IPS-18a (cell line): Measurements from ENCODE around the gene SYNDIG1.

Source experiments
- H3K27ac ChIP-seq: one replicate; pipeline ENCODE4 v1.5.1; 2013; ENCODE audit warnings: low read length
- H3K27me3 ChIP-seq: one replicate; pipeline ENCODE4 v1.6.1; 2013; ENCODE audit warnings: mild to moderate bottlenecking, low read length; ENCODE audit not compliant: control insufficient read depth, insufficient read depth
- H3K36me3 ChIP-seq: one replicate; pipeline ENCODE4 v1.6.1; 2013; ENCODE audit warnings: low read depth, low read length; ENCODE audit not compliant: control insufficient read depth
- H3K4me1 ChIP-seq: one replicate; pipeline ENCODE4 v1.6.1; 2013; ENCODE audit warnings: low read depth, low read length; ENCODE audit not compliant: control insufficient read depth
- H3K4me3 ChIP-seq: one replicate; pipeline ENCODE4 v1.5.1; 2013; ENCODE audit warnings: low read length
- H3K9ac ChIP-seq: one replicate; pipeline ENCODE4 v1.6.1; 2013; ENCODE audit warnings: mild to moderate bottlenecking, low read length, moderate library complexity
- H3K9me3 ChIP-seq: one replicate; pipeline ENCODE4 v1.6.1; 2013; ENCODE audit warnings: low read depth, low read length; ENCODE audit not compliant: control insufficient read depth

Gene SYNDIG1

GRCh38 chr20:24694727-24695528 lies 225.5 kb downstream of the SYNDIG1 start:
- Histone ChIP-seq H3K27me3 (no peaks in the 10 kb centered on the region), H3K9me3 (no peaks in the 10 kb centered on the region), H3K27ac (no peak overlapping the region), H3K4me3 (no peak overlapping the region), H3K36me3 (no peaks in the 10 kb centered on the region), H3K9ac (no peak overlapping the region), H3K4me1 (no peaks in the 10 kb centered on the region)

DNA sequence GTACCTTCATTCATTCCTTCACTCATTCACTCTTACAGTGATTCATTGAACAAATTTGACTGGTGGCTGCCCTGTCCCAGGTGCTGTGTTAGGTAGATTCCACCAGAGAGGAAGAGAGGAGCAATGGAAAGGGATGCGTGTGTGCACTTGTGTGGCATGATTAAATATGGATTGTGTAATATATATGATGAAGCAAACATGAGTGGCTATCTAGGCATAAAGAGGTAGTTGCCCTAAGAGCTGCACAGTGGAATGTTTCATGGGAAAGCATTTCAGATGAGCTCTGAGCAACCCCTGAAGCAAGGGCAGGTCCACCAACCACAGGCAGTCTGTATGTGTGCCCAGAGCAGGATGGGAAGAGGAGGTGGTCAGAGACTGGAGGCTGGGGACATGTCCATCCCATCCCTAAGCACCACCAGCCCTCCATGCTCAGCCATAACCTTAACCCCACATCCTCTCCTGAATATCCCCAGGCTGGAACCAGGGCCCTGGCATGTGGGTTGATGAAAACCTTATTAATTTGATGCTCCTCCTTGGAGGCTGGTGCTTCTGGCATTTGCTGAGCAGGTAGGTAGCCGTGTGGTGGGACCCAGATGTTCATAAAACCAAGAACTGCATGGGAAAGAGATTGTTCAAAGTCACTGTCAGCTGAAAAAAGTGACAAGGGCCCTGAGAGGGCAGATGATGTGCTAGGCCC lies 226.2 kb downstream of the SYNDIG1 start:
- Histone ChIP-seq H3K9me3 (no peaks in the 10 kb centered on the region), H3K36me3 (no peaks in the 10 kb centered on the region), H3K9ac (no peak overlapping the region), H3K27ac (no peak overlapping the region), H3K27me3 (no peaks in the 10 kb centered on the region), H3K4me1 (no peaks in the 10 kb centered on the region), H3K4me3 (no peak overlapping the region)

DNA sequence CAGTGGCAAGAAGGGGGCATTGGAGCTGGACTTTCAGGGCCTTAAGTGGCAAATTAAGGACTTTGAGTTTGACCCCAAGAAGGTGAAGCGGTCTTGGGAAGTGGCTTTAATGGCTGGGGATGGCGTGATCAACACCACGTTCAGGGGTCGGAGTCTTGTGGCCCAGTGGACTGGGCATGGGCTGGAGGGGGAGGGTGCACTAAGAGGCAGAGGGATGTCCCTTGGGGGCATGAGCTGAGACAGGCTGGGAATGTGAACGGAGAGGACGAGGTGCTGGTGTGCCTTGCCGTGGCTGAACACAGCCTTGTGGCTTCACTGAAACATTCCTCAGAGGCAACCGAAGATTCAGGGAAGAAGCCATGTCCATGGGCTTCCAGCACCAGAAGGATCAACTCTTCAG lies 227.0 kb downstream of the SYNDIG1 start:
- H3K9me3 ChIP-seq = no peaks in the 10 kb centered on the region
- no peak overlapping the region for H3K27ac ChIP-seq
- no peaks in the 10 kb centered on the region for H3K4me1 ChIP-seq
- no peak overlapping the region for H3K4me3 ChIP-seq
- no peaks in the 10 kb centered on the region for H3K27me3 ChIP-seq
- H3K36me3 ChIP-seq = no peaks in the 10 kb centered on the region
- H3K9ac ChIP-seq = no peak overlapping the region

DNA sequence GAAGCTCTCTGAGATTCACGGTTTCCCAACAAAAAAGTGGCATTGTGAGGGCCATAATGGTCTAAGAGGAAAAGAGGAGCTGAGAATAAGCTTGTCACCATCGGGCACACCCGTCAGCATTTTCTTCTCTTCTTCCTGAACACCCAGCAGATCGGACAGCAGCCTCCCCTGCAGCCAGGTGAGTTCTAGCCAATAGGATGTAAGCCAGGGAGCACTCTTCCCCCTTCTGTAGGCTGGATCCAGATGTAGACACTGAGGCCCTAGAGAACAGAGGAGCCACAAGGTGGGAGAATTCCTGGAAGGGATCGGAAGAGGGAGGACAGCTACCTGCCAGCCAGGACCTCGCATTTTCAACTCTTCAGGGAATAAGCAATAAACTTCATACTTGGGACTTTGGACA lies 228.0 kb downstream of the SYNDIG1 start:
- Histone ChIP-seq H3K27ac (no peak overlapping the region), H3K9ac (no peak overlapping the region), H3K36me3 (no peaks in the 10 kb centered on the region), H3K4me1 (no peaks in the 10 kb centered on the region), H3K27me3 (no peaks in the 10 kb centered on the region), H3K9me3 (no peaks in the 10 kb centered on the region), H3K4me3 (no peak overlapping the region)

- H3K4me3 ChIP-seq = no peak overlapping the region
These were observed 228.8 kb downstream of the SYNDIG1 start for GRCh38 chr20:24698189-24698588.

GRCh38 chr20:24698706-24699206 lies 229.3 kb downstream of the SYNDIG1 start:
- H3K4me1 ChIP-seq = no peaks in the 10 kb centered on the region
- no peak overlapping the region for H3K4me3 ChIP-seq
- H3K27ac ChIP-seq = no peak overlapping the region
- H3K27me3 ChIP-seq = no peaks in the 10 kb centered on the region
- no peaks in the 10 kb centered on the region for H3K9me3 ChIP-seq
- H3K9ac ChIP-seq = no peak overlapping the region
- no peaks in the 10 kb centered on the region for H3K36me3 ChIP-seq

More at GRCh38 chr20:24698189-24698588, 228.8 kb downstream of the SYNDIG1 start:
- no peaks in the 10 kb centered on the region for H3K36me3 ChIP-seq
- no peaks in the 10 kb centered on the region for H3K4me1 ChIP-seq
- H3K27me3 ChIP-seq = no peaks in the 10 kb centered on the region
- no peak overlapping the region for H3K27ac ChIP-seq
- no peak overlapping the region for H3K9ac ChIP-seq
- H3K9me3 ChIP-seq = no peaks in the 10 kb centered on the region

- Histone ChIP-seq H3K9ac (no peak overlapping the region), H3K27me3 (no peaks in the 10 kb centered on the region), H3K4me1 (no peaks in the 10 kb centered on the region), H3K36me3 (no peaks in the 10 kb centered on the region), H3K9me3 (no peaks in the 10 kb centered on the region), H3K27ac (no peak overlapping the region), H3K4me3 (no peak overlapping the region)
These were observed 230.1 kb downstream of the SYNDIG1 start for GRCh38 chr20:24699321-24700165.

DNA sequence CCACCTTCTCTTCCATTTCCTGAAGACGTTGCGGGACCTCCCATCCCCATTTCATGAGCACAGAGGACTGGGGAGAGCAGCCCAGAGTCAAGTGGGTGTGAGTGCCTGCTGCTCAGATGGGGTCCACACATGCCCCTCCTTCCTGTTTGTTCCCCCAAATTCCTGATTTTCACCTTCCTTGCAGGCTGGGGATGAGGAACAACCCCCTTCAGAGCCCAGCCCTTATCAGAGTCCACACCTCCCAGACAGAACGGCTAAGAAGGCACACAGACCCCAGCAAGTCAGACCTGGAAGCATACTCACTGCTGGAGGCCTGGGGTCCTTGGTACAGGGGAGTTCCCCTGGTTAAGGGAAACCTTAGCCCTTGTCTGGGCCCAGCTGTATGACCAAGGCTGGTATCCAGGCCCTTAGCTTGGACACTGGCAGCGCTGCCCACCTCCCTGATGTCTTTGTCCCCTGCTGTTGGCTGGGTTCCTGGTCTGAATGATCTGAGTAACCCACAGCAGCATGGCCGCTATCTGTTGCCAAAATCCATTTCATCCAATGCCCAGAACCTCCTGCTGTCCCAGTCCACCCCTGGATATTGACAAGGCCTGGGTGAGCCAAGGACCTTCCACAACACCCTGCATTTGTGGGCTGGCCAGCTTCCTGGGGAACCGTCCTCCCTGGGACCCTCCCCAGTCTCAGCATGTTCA lies 230.9 kb downstream of the SYNDIG1 start:
- Histone ChIP-seq H3K36me3 (no peaks in the 10 kb centered on the region), H3K27me3 (no peaks in the 10 kb centered on the region), H3K4me3 (no peak overlapping the region), H3K9me3 (no peaks in the 10 kb centered on the region), H3K27ac (no peak overlapping the region), H3K4me1 (no peaks in the 10 kb centered on the region), H3K9ac (no peak overlapping the region)

- Histone ChIP-seq H3K4me1 (no peaks in the 10 kb centered on the region), H3K9me3 (no peaks in the 10 kb centered on the region), H3K27me3 (no peaks in the 10 kb centered on the region), H3K27ac (no peak overlapping the region), H3K36me3 (no peaks in the 10 kb centered on the region), H3K9ac (no peak overlapping the region), H3K4me3 (no peak overlapping the region)
These were observed 231.6 kb downstream of the SYNDIG1 start for GRCh38 chr20:24701027-24701426.

DNA sequence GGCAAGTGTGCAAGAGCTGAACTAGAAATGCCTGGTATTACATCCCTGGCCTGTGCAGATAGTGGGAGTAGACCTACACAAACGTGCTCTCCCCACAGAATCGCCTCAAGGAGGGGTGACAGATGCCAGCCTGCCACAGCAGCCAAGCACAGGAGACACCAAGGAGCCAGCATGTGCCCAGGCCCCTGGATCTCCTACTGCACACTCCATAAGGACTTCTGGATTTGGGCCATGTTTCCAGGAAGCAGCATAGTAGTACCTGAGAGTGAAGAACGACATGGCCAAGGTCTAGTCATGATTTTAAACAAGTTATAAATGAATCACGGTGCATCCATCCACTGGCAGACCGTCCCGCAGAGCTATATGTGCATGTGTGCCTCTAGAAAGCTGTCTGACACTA lies 232.2 kb downstream of the SYNDIG1 start:
- Histone ChIP-seq H3K9me3 (no peaks in the 10 kb centered on the region), H3K4me1 (no peaks in the 10 kb centered on the region), H3K4me3 (no peak overlapping the region), H3K27ac (no peak overlapping the region), H3K9ac (no peak overlapping the region), H3K27me3 (no peaks in the 10 kb centered on the region), H3K36me3 (no peaks in the 10 kb centered on the region)
